GM03348 (cell line): ENCODE data around the gene EYA2.

Source experiments
- DNase-seq: peaks from one replicate; pipeline ENCODE4 v3.0.0; 2012; ENCODE audit warnings: low spot score

The EYA2 gene

GRCh38 chr20:47227119-47227518 lies 332.5 kb downstream of the EYA2 start:
- no peak for DNase-seq

- no peak for DNase-seq
Observed at GRCh38 chr20:47227576-47227975, 332.9 kb downstream of the EYA2 start.

GRCh38 chr20:47228654-47229053 lies 334.0 kb downstream of the EYA2 start:
- no peak for DNase-seq

- no peak for DNase-seq
Observed at GRCh38 chr20:47230811-47231256, 336.2 kb downstream of the EYA2 start.

- DNase-seq: no peak
Observed at GRCh38 chr20:47231382-47232039, 336.9 kb downstream of the EYA2 start.

- DNase-seq: no peak
Observed at GRCh38 chr20:47232518-47232917, 337.9 kb downstream of the EYA2 start.

- DNase-seq: no peak
Observed at GRCh38 chr20:47233333-47234188, 338.9 kb downstream of the EYA2 start.

GRCh38 chr20:47235111-47235510 lies 340.5 kb downstream of the EYA2 start:
- no peak for DNase-seq

- peak; percentile 14 for DNase-seq
Observed at GRCh38 chr20:47235853-47236638, 341.4 kb downstream of the EYA2 start.

- DNase-seq: no peak
Observed at GRCh38 chr20:47236639-47236900, 341.9 kb downstream of the EYA2 start.

- no peak for DNase-seq
Observed at GRCh38 chr20:47237715-47238114, 343.1 kb downstream of the EYA2 start.
